Iris pigment epithelial cell (primary cell): ENCODE results near the gene GIPR.
"Not testable (repeated sequence)": the region's sequence is repeated elsewhere in the genome, so short reads cannot be mapped to it uniquely, and the experiment has no call there.

Experiments
- DNase-seq: peaks from one replicate; pipeline ENCODE4 v3.0.0-alpha.2; 2011; ENCODE audit warnings: low read depth

The GIPR gene

GRCh38 chr19:45645631-45646344, 22.2 kb upstream of the GIPR start:
- peak; percentile 96 for DNase-seq

GRCh38 chr19:45646345-45646698, 21.7 kb upstream of the GIPR start:
- no peak for DNase-seq

- no peak for DNase-seq
These were observed 17.3 kb upstream of the GIPR start for GRCh38 chr19:45650722-45651121.

GRCh38 chr19:45653634-45654033, 14.4 kb upstream of the GIPR start:
- DNase-seq, result no peak

- DNase-seq, result no peak
These were observed 12.9 kb upstream of the GIPR start for GRCh38 chr19:45655073-45655472.

GRCh38 chr19:45657520-45658167, 10.4 kb upstream of the GIPR start:
- no peak for DNase-seq

- DNase-seq, result no peak
These were observed 8.8 kb upstream of the GIPR start for GRCh38 chr19:45659096-45659729.

GRCh38 chr19:45660636-45661035, 7.4 kb upstream of the GIPR start:
- DNase-seq, result no peak

GRCh38 chr19:45663800-45664199, 4.2 kb upstream of the GIPR start:
- DNase-seq, result no peak

GRCh38 chr19:45664575-45664974, 3.4 kb upstream of the GIPR start:
- no peak for DNase-seq

- no peak for DNase-seq
These were observed 386 bp downstream of the GIPR start for GRCh38 chr19:45668342-45668871.

- peak; percentile 85 for DNase-seq
These were observed 2.8 kb downstream of the GIPR start for GRCh38 chr19:45670670-45671453.

- no peak for DNase-seq
These were observed 6.9 kb downstream of the GIPR start for GRCh38 chr19:45674946-45675345.

GRCh38 chr19:45676851-45677263, 8.8 kb downstream of the GIPR start:
- no peak for DNase-seq

- peak; percentile 96 for DNase-seq
These were observed 9.6 kb downstream of the GIPR start for GRCh38 chr19:45677351-45678230.

GRCh38 chr19:45681391-45682015, 13.5 kb downstream of the GIPR start:
- DNase-seq, result peak; percentile 75

GRCh38 chr19:45682117-45682516, 14.1 kb downstream of the GIPR start:
- DNase-seq, result no peak

GRCh38 chr19:45682908-45683307, 14.9 kb downstream of the GIPR start:
- DNase-seq, result no peak

- DNase-seq, result not testable (repeated sequence)
These were observed 17.0 kb downstream of the GIPR start for GRCh38 chr19:45685045-45685444.

GRCh38 chr19:45687599-45687998, 19.6 kb downstream of the GIPR start:
- no peak for DNase-seq
